SU-DHL-6 (cell line): ENCODE results near the gene COL6A3.

Experiments used
- H2AFZ ChIP-seq: fragments of 200-600 bp; sonication (generic); 2 replicates; pipeline ENCODE4 v1.6.1; 2014; ENCODE audit warnings: low read depth, mild to moderate bottlenecking, moderate library complexity, mixed read lengths, antibody characterized with exemption, low read length; ENCODE audit not compliant: severe bottlenecking
- H3F3A ChIP-seq: fragments of 200-600 bp; shearing (Covaris generic); 2 replicates; pipeline ENCODE4 v1.6.0; 2016; ENCODE audit warnings: antibody characterized with exemption, mild to moderate bottlenecking; ENCODE audit not compliant: insufficient read depth
- H3K27ac ChIP-seq: fragments of 200-600 bp; sonication (generic); 2 replicates; pipeline ENCODE4 v1.5.1; 2016; ENCODE audit warnings: low read depth, mild to moderate bottlenecking, low read length, moderate library complexity, mixed read lengths
- H3K27me3 ChIP-seq: fragments of 200-600 bp; sonication (generic), shearing (Covaris generic); 2 replicates; pipeline ENCODE4 v1.6.0; 2014; ENCODE audit warnings: mild to moderate bottlenecking, low read length
- H3K36me3 ChIP-seq: fragments of 200-600 bp; sonication (generic); 2 replicates; pipeline ENCODE4 v1.6.1; 2014; ENCODE audit warnings: mild to moderate bottlenecking, low read length, mixed read lengths
- H3K4me2 ChIP-seq: fragments of 300-600, 200-600 bp; shearing (Covaris generic), sonication (generic); 2 replicates; pipeline ENCODE4 v1.6.0; 2014; ENCODE audit warnings: low read length, low read depth, mild to moderate bottlenecking; ENCODE audit not compliant: poor library complexity, severe bottlenecking
- H3K4me3 ChIP-seq: fragments of 200-600 bp; sonication (generic); 2 replicates; pipeline ENCODE4 v1.5.1; 2014; ENCODE audit warnings: antibody characterized with exemption, low read length, mild to moderate bottlenecking, mixed read lengths; ENCODE audit not compliant: insufficient read depth, poor library complexity, severe bottlenecking
- H3K79me2 ChIP-seq: fragments of 200-600 bp; sonication (generic); 2 replicates; pipeline ENCODE4 v1.6.1; 2014; ENCODE audit warnings: mild to moderate bottlenecking, low read length, moderate library complexity; ENCODE audit not compliant: insufficient read depth
- H3K9ac ChIP-seq: fragments of 200-600 bp; sonication (generic); 2 replicates; pipeline ENCODE4 v1.7.0; 2014; ENCODE audit warnings: mild to moderate bottlenecking, low read length
- H3K9me2 ChIP-seq: fragments of 200-600 bp; sonication (generic); replicated peaks from 2 replicates; pipeline ENCODE4 v1.6.1; 2014; ENCODE audit warnings: low read length; ENCODE audit not compliant: insufficient read depth
- H3K9me3 ChIP-seq: fragments of 200-600 bp; sonication (generic); 2 replicates; pipeline ENCODE4 v1.6.1; 2014; ENCODE audit warnings: low read length, mixed read lengths; ENCODE audit not compliant: insufficient read depth
- H4K20me1 ChIP-seq: fragments of 200-600 bp; sonication (generic); 2 replicates; pipeline ENCODE4 v1.6.1; 2014; ENCODE audit warnings: low read depth, mild to moderate bottlenecking, antibody characterized with exemption, low read length, moderate library complexity, mixed read lengths
- CTCF ChIP-seq: fragments of 200-600 bp; sonication (generic); IDR thresholded peaks from one replicate; pipeline ENCODE4 v1.5.1; 2017; ENCODE audit warnings: antibody characterized with exemption, mild to moderate bottlenecking, low read length, moderate library complexity; ENCODE audit not compliant: insufficient read depth, poor library complexity, severe bottlenecking
- EZH2phosphoT487 ChIP-seq: fragments of 200-600 bp; sonication (generic), shearing (Covaris generic); conservative IDR thresholded peaks from 2 replicates; pipeline ENCODE4 v1.6.1; 2018; ENCODE audit warnings: mild to moderate bottlenecking, antibody characterized with exemption, low read length, moderate library complexity, mixed read lengths

COL6A3 gene

GRCh38 chr2:237437566-237437965 lies 23.6 kb upstream of the COL6A3 start:
- H4K20me1 ChIP-seq: no peaks in the 10 kb centered on the region
- no peak overlapping the region for H3K9ac ChIP-seq
- H3K9me2 ChIP-seq: no peaks in the 10 kb centered on the region
- H2AFZ ChIP-seq: no peak overlapping the region
- H3F3A ChIP-seq: no peaks in the 10 kb centered on the region
- H3K27ac ChIP-seq: no peak overlapping the region
- no peaks in the 10 kb centered on the region for H3K36me3 ChIP-seq
- TF ChIP-seq EZH2phosphoT487 (no peak), CTCF (no peak)
- no peak overlapping the region for H3K4me2 ChIP-seq
- no peak overlapping the region for H3K4me3 ChIP-seq
- H3K9me3 ChIP-seq: no peaks in the 10 kb centered on the region
- no peaks in the 10 kb centered on the region for H3K27me3 ChIP-seq
- H3K79me2 ChIP-seq: no peaks in the 10 kb centered on the region

- Histone ChIP-seq H4K20me1 (no peaks in the 10 kb centered on the region), H2AFZ (no peak overlapping the region), H3K79me2 (no peaks in the 10 kb centered on the region), H3K9ac (no peak overlapping the region), H3K27ac (no peak overlapping the region), H3K27me3 (no peaks in the 10 kb centered on the region), H3K9me2 (no peaks in the 10 kb centered on the region), H3K4me2 (no peak overlapping the region), H3F3A (no peaks in the 10 kb centered on the region), H3K36me3 (no peaks in the 10 kb centered on the region), H3K9me3 (no peaks in the 10 kb centered on the region), H3K4me3 (no peak overlapping the region)
- TF ChIP-seq EZH2phosphoT487 (no peak), CTCF (no peak)
These were observed 22.1 kb upstream of the COL6A3 start for GRCh38 chr2:237435844-237436587.

GRCh38 chr2:237434866-237435311 lies 20.9 kb upstream of the COL6A3 start:
- Histone ChIP-seq H3K27ac (no peak overlapping the region), H3F3A (no peaks in the 10 kb centered on the region), H3K4me2 (no peak overlapping the region)

More at GRCh38 chr2:237434866-237435311, 20.9 kb upstream of the COL6A3 start:
- Histone ChIP-seq H3K9me2 (no peaks in the 10 kb centered on the region), H3K79me2 (no peaks in the 10 kb centered on the region), H2AFZ (no peak overlapping the region), H3K27me3 (no peaks in the 10 kb centered on the region), H3K36me3 (no peaks in the 10 kb centered on the region), H3K4me3 (no peak overlapping the region), H3K9me3 (no peaks in the 10 kb centered on the region), H3K9ac (no peak overlapping the region), H4K20me1 (no peaks in the 10 kb centered on the region)
- TF ChIP-seq EZH2phosphoT487: no peak
- no peak for TF ChIP-seq CTCF
